Breast epithelium (tissue), 3 donors: Measurements from ENCODE around the gene RNF7.

Source experiments
- POLR2A ChIP-seq: fragments of 450-650 bp; IDR thresholded peaks from one replicate; pipeline ENCODE4 v1.6.1; 2016; ENCODE audit warnings: antibody characterized with exemption, mild to moderate bottlenecking, moderate library complexity
- TF ChIP-seq, protein P1 (sequence below), 3 donors: fragments of 450-650 bp; IDR thresholded peaks; one replicate each; pipeline ENCODE4 v1.5.1; 2016 to 2017; ENCODE audit warnings: antibody characterized with exemption in 3 of 3, mild to moderate bottlenecking in 3 of 3, moderate library complexity in 3 of 3

DNA sequence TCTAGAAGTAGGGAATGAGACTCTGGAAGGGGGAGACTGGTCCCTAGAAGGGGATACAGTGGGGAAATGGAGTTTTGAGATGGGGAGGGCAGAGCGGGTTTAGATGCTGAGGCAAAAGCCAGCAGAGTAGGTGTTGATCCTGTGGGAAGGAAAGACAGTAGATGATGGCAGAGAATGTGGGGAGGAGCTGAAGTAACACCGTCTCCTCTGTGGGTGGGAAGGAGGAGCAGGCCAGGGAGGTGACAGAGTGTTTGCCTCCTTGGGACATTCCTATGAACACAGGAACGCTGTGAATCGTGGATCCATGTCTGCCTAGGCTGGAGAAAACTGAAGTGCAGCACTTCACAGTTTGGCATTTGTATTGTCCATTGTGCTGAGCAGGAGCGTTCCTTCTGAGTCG lies 45.5 kb downstream of the RNF7 start:
- TF ChIP-seq POLR2A = no peak
- TF ChIP-seq, protein P1, sequence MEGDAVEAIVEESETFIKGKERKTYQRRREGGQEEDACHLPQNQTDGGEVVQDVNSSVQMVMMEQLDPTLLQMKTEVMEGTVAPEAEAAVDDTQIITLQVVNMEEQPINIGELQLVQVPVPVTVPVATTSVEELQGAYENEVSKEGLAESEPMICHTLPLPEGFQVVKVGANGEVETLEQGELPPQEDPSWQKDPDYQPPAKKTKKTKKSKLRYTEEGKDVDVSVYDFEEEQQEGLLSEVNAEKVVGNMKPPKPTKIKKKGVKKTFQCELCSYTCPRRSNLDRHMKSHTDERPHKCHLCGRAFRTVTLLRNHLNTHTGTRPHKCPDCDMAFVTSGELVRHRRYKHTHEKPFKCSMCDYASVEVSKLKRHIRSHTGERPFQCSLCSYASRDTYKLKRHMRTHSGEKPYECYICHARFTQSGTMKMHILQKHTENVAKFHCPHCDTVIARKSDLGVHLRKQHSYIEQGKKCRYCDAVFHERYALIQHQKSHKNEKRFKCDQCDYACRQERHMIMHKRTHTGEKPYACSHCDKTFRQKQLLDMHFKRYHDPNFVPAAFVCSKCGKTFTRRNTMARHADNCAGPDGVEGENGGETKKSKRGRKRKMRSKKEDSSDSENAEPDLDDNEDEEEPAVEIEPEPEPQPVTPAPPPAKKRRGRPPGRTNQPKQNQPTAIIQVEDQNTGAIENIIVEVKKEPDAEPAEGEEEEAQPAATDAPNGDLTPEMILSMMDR (IDR thresholded peaks at IDR 0.05) = no peak
